H1 (cell line): ENCODE measurements around the gene CRABP1. TPM values are rescaled to one million over a fixed set of nuclear protein-coding genes. Genes with fewer than 3 reads are reported as not detected.

Experiments
- CTCF ChIA-PET: fragments of 300-600 bp; sonication (Branson Sonifier 250); formaldehyde crosslinking; loops from one replicate; lab custom pipeline; 2021; ENCODE audit not compliant: partially characterized antibody; lab: Charles Lee
- POLR2A ChIA-PET: fragments of 300-600 bp; sonication (Branson Sonifier 250); formaldehyde crosslinking; loops from one replicate; lab custom pipeline; 2021; ENCODE audit warnings: inconsistent platforms; ENCODE audit not compliant: partially characterized antibody; lab: Charles Lee
- DNase-seq, 2 experiments: peaks; one replicate each; pipeline versions ENCODE4 v3.0.0 to v3.0.0-alpha.2; 2010 to 2022; ENCODE audit warnings: low spot score in 2 of 2, low read depth in 1 of 2, mixed read lengths in 1 of 2
- FAIRE-seq: peaks from 2 replicates; lab custom pipeline; 2011; peaks lifted over from hg19 to GRCh38; lab: Jason Lieb, UNC
- H2AFZ ChIP-seq: 2 replicates; pipeline ENCODE4 v1.8.1; 2012; ENCODE audit warnings: low read length, inconsistent platforms
- H2AK5ac ChIP-seq: 2 replicates; pipeline ENCODE4 v1.6.1; 2013; ENCODE audit warnings: low read depth, low read length
- H2BK120ac ChIP-seq: replicated peaks from 2 replicates; pipeline ENCODE3; 2013; ENCODE audit warnings: low read depth, low read length, inconsistent platforms
- H2BK12ac ChIP-seq: 2 replicates; pipeline ENCODE4 v1.6.1; 2013; ENCODE audit warnings: low read depth, low read length
- H2BK15ac ChIP-seq: 2 replicates; pipeline ENCODE4 v1.6.1; 2013; ENCODE audit warnings: low read length
- H2BK20ac ChIP-seq: 2 replicates; pipeline ENCODE4 v1.6.1; 2013; ENCODE audit warnings: low read length
- H2BK5ac ChIP-seq: 2 replicates; pipeline ENCODE4 v1.6.1; 2013; ENCODE audit warnings: low read depth, low read length
- H3K14ac ChIP-seq: 2 replicates; pipeline ENCODE4 v1.6.1; 2013; ENCODE audit warnings: inconsistent platforms; ENCODE audit not compliant: insufficient read length
- H3K18ac ChIP-seq: 2 replicates; pipeline ENCODE4 v1.6.1; 2013; ENCODE audit warnings: low read length; ENCODE audit errors: extremely low read depth
- H3K23ac ChIP-seq: 2 replicates; pipeline ENCODE4 v1.6.1; 2013; ENCODE audit warnings: inconsistent platforms; ENCODE audit not compliant: insufficient read length
- H3K23me2 ChIP-seq: 2 replicates; pipeline ENCODE4 v1.6.1; 2013; ENCODE audit warnings: low read depth, low read length
- H3K27ac ChIP-seq: 2 replicates; pipeline ENCODE4 v1.6.1; 2011; ENCODE audit warnings: low read depth, low read length, inconsistent platforms
- H3K27me3 ChIP-seq, 4 experiments: replicated peaks in 1 of 4; 1 replicate in 1 of 4; 2 replicates in 3 of 4; pipeline versions ENCODE4 v1.6.1 to v1.8.1; 2011 to 2013; ENCODE audit warnings: low read length in 3 of 4, mild to moderate bottlenecking in 3 of 4, inconsistent platforms in 2 of 4, mixed read lengths in 2 of 4, moderate library complexity in 1 of 4; ENCODE audit not compliant: control insufficient read depth in 3 of 4, insufficient read depth in 3 of 4; ENCODE audit errors: extremely low read depth in 1 of 4
- H3K36me3 ChIP-seq, 4 experiments: 2 replicates each; pipeline versions ENCODE4 v1.6.1 to v1.8.1; 2011 to 2013; ENCODE audit warnings: mild to moderate bottlenecking in 4 of 4, low read length in 3 of 4, moderate library complexity in 2 of 4, control low read depth in 1 of 4, inconsistent platforms in 1 of 4; ENCODE audit not compliant: insufficient read depth in 4 of 4, control insufficient read depth in 2 of 4
- H3K4ac ChIP-seq: replicated peaks from 2 replicates; pipeline ENCODE3; 2013; ENCODE audit warnings: low read length, low read depth, mixed read lengths, inconsistent platforms; ENCODE audit not compliant: insufficient read length
- H3K4me1 ChIP-seq, 4 experiments: replicated peaks in 1 of 4; 1 replicate in 1 of 4; 2 replicates in 3 of 4; pipeline versions ENCODE4 v1.6.1 to v1.8.1; 2011 to 2013; ENCODE audit warnings: low read length in 3 of 4, inconsistent platforms in 2 of 4, mixed read lengths in 1 of 4; ENCODE audit not compliant: insufficient read depth in 4 of 4, control insufficient read depth in 3 of 4
- H3K4me2 ChIP-seq, 2 experiments: 2 replicates each; pipeline versions ENCODE4 v1.6.1 to v1.8.1; 2011 to 2013; ENCODE audit warnings: low read depth in 2 of 2, low read length in 2 of 2, control low read depth in 1 of 2, inconsistent platforms in 1 of 2, mild to moderate bottlenecking in 1 of 2; ENCODE audit not compliant: insufficient read depth in 1 of 2
- H3K4me3 ChIP-seq, 4 experiments: fragments of 200-600, 300-600 bp in 1 of 4; sonication (generic), shearing (Covaris generic), sonication (Bioruptor Twin) in 1 of 4; 2 replicates each; pipeline versions ENCODE4 v1.5.1 to v1.8.1; 2011 to 2016; ENCODE audit warnings: low read length in 4 of 4, low read depth in 3 of 4, control low read depth in 2 of 4, inconsistent platforms in 2 of 4, mild to moderate bottlenecking in 2 of 4, mixed read lengths in 1 of 4, moderate library complexity in 1 of 4; ENCODE audit not compliant: insufficient read depth in 2 of 4; ENCODE audit errors: extremely low read depth in 1 of 4
- H3K56ac ChIP-seq: replicated peaks from 2 replicates; pipeline ENCODE3; 2013; ENCODE audit warnings: low read depth, mild to moderate bottlenecking, mixed read lengths, low read length, inconsistent platforms; ENCODE audit not compliant: insufficient read length
- H3K79me1 ChIP-seq: 2 replicates; pipeline ENCODE4 v1.6.1; 2013; ENCODE audit warnings: low read depth, low read length, control low read depth
- H3K79me2 ChIP-seq, 2 experiments: 2 replicates each; pipeline versions ENCODE4 v1.6.1 to v1.8.1; 2012 to 2013; ENCODE audit warnings: low read length in 2 of 2, mild to moderate bottlenecking in 2 of 2, inconsistent platforms in 1 of 2; ENCODE audit not compliant: insufficient read depth in 2 of 2, control insufficient read depth in 1 of 2
- H3K9ac ChIP-seq, 4 experiments: replicated peaks in 1 of 4; 1 replicate in 1 of 4; 2 replicates in 3 of 4; pipeline versions ENCODE4 v1.6.1 to v1.8.1; 2011 to 2013; ENCODE audit warnings: low read depth in 3 of 4, low read length in 3 of 4, control low read depth in 2 of 4, mild to moderate bottlenecking in 2 of 4, moderate library complexity in 2 of 4, inconsistent platforms in 1 of 4; ENCODE audit errors: extremely low read depth in 1 of 4
- H3K9me3 ChIP-seq, 2 experiments: 2 replicates each; pipeline versions ENCODE4 v1.6.1 to v1.8.1; 2012 to 2013; ENCODE audit warnings: mild to moderate bottlenecking in 2 of 2, moderate library complexity in 2 of 2, control low read depth in 1 of 2, inconsistent platforms in 1 of 2, low read depth in 1 of 2, low read length in 1 of 2, mixed read lengths in 1 of 2; ENCODE audit not compliant: insufficient read depth in 2 of 2
- H4K20me1 ChIP-seq, 2 experiments: replicated peaks in 1 of 2; 2 replicates each; pipeline versions ENCODE3 to v1.8.1; 2011 to 2013; ENCODE audit warnings: inconsistent platforms in 2 of 2, low read length in 2 of 2, mild to moderate bottlenecking in 1 of 2; ENCODE audit not compliant: insufficient read depth in 2 of 2, control insufficient read depth in 1 of 2
- H4K5ac ChIP-seq: 2 replicates; pipeline ENCODE4 v1.6.1; 2013; ENCODE audit warnings: low read length, low read depth, mixed read lengths, inconsistent platforms; ENCODE audit not compliant: insufficient read length
- H4K8ac ChIP-seq: 2 replicates; pipeline ENCODE4 v1.8.0; 2013; ENCODE audit warnings: mild to moderate bottlenecking, moderate library complexity, low read length, inconsistent platforms; ENCODE audit not compliant: insufficient read depth; ENCODE audit errors: extremely low read depth
- H4K91ac ChIP-seq: replicated peaks from 2 replicates; pipeline ENCODE3; 2013; ENCODE audit warnings: low read length, mixed read lengths, inconsistent platforms; ENCODE audit not compliant: insufficient read length
- EP300 ChIP-seq, 2 experiments: IDR thresholded peaks; 1 replicate in 1 of 2; 2 replicates in 1 of 2; pipeline ENCODE4 v1.6.1; 2011 to 2012; ENCODE audit warnings: low read depth in 2 of 2, low read length in 2 of 2, mild to moderate bottlenecking in 2 of 2, borderline replicate concordance in 1 of 2, inconsistent platforms in 1 of 2, moderate library complexity in 1 of 2
- NRF1 ChIP-seq: IDR thresholded peaks from 2 replicates; pipeline ENCODE4 v1.6.1; 2011; ENCODE audit warnings: mild to moderate bottlenecking, low read depth, low read length, improper control_type of control experiment
- PHF8 ChIP-seq: fragments of 200-600 bp; sonication (generic); conservative IDR thresholded peaks from 2 replicates; pipeline ENCODE4 v1.7.1; 2012; ENCODE audit warnings: low read depth, mild to moderate bottlenecking, inconsistent platforms, low read length, moderate library complexity
- POLR2A ChIP-seq, 2 experiments: IDR thresholded peaks; 1 replicate in 1 of 2; 2 replicates in 1 of 2; pipeline ENCODE4 v1.6.1; 2011; ENCODE audit warnings: low read depth in 2 of 2, low read length in 2 of 2, mild to moderate bottlenecking in 2 of 2; ENCODE audit errors: control extremely low read depth in 1 of 2
- POLR2AphosphoS5 ChIP-seq: IDR thresholded peaks from 2 replicates; pipeline ENCODE4 v1.6.1; 2011; ENCODE audit warnings: low read depth, low read length
- RBBP5 ChIP-seq: IDR thresholded peaks from 2 replicates; pipeline ENCODE4 v1.7.1; 2012; ENCODE audit warnings: low read depth, mild to moderate bottlenecking, inconsistent platforms, low read length, moderate library complexity, borderline replicate concordance
- SP2 ChIP-seq: IDR thresholded peaks from 2 replicates; pipeline ENCODE4 v1.6.1; 2012; ENCODE audit warnings: mild to moderate bottlenecking, low read length, inconsistent platforms
- WGBS, 2 experiments: shearing (Covaris generic) in 1 of 2; methylation state at CpG; one replicate each; pipeline versions ENCODE4 v1.1.6 to v1.1.7; 2013 to 2015; ENCODE audit warnings: low lambda C conversion rate in 2 of 2, mixed read lengths in 2 of 2, inconsistent platforms in 1 of 2, low coverage in 1 of 2, missing lambda C conversion rate in 1 of 2; ENCODE audit not compliant: insufficient replicate concordance in 2 of 2, insufficient coverage in 1 of 2, insufficient read length in 1 of 2; ENCODE audit errors: extremely low coverage in 1 of 2, missing lambda C conversion rate in 1 of 2; 5-methylcytosine and 5-hydroxymethylcytosine counted together
- long read RNA-seq, 2 experiments: library from RNA in 1 of 2; library from capped mRNA in 1 of 2; stranded (forward); transcript quantifications; one replicate each; pipeline ENCODE4 v2.0.0, GENCODE V29; 2021; ENCODE audit warnings: inconsistent platforms in 1 of 2
- polyA minus RNA-seq, 3 experiments: library from RNA; depleted of rRNA, polyadenylated mRNA; stranded (reverse); fragments of >200 nt; gene quantifications; 1 replicate in 2 of 3; 2 replicates in 1 of 3; pipeline ENCODE4 v1.2.3, GENCODE V29; 2011
- polyA plus RNA-seq, 7 experiments: library from polyadenylated mRNA; depleted of rRNA in 3 of 7; stranded (reverse) in 5 of 7; unstranded in 2 of 7; fragments of >200 nt in 5 of 7; fragments of 200-250 nt in 2 of 7; gene quantifications; 1 replicate in 5 of 7; 2 replicates in 1 of 7; 4 replicates in 1 of 7; pipeline versions ENCODE4 v1.2.1 to v1.2.3, GENCODE V29; 2011 to 2013; ENCODE audit warnings: missing spikeins in 2 of 7, mixed read lengths in 2 of 7
- total RNA-seq: library from RNA; stranded (reverse); fragmentation: NEBNext Ultra II Directional; extraction: Animal tissue kit (Norgen Biotek cat#: 25700); gene quantifications from 2 replicates; pipeline ENCODE4 v1.2.1, GENCODE V29; 2021

The CRABP1 gene
- total RNA-seq (385 and 388 TPM in 2 replicates), polyA plus RNA-seq (2011; rRNA removed) (600 and 655 TPM in 2 replicates), polyA minus RNA-seq (2011; rRNA and poly(A)+ RNA removed) (149 and 152 TPM in 2 replicates)
- polyA plus RNA-seq (2011; cell fraction: cytosol; rRNA removed), result 622 TPM
- polyA plus RNA-seq (2011; cell fraction: nucleus; rRNA removed), result 325 TPM
- polyA plus RNA-seq (2012, experiment 1 of 2), result 523 to 649 TPM (median 571 TPM) in 4 replicates
- 653 TPM for polyA plus RNA-seq (2012, experiment 2 of 2)
- 321 TPM for polyA plus RNA-seq (2013, experiment 1 of 2)
- polyA plus RNA-seq (2013, experiment 2 of 2), result 337 TPM
- 118 TPM for polyA minus RNA-seq (2011; cell fraction: cytosol; rRNA and poly(A)+ RNA removed)
- 94.2 TPM for polyA minus RNA-seq (2011; cell fraction: nucleus; rRNA and poly(A)+ RNA removed)
- long read RNA-seq, experiment 1, transcript CRABP1-203 (1 exons, 401 nt), result minor isoform, 11 of 368 reads
- long read RNA-seq, experiment 1, transcript CRABP1-201 (4 exons, 772 nt), result major isoform, 308 of 368 reads
- long read RNA-seq, experiment 1, partial matches to known transcripts, result 43 of 368 reads
- long read RNA-seq, experiment 1, other reads (novel, unspliced or antisense), result 6 of 368 reads
- long read RNA-seq, experiment 2, transcript CRABP1-201 (4 exons, 772 nt), result major isoform, 26 of 32 reads
- long read RNA-seq, experiment 2, partial matches to known transcripts, result 5 of 32 reads
- long read RNA-seq, experiment 2, other reads (novel, unspliced or antisense), result 1 of 32 reads

DNA sequence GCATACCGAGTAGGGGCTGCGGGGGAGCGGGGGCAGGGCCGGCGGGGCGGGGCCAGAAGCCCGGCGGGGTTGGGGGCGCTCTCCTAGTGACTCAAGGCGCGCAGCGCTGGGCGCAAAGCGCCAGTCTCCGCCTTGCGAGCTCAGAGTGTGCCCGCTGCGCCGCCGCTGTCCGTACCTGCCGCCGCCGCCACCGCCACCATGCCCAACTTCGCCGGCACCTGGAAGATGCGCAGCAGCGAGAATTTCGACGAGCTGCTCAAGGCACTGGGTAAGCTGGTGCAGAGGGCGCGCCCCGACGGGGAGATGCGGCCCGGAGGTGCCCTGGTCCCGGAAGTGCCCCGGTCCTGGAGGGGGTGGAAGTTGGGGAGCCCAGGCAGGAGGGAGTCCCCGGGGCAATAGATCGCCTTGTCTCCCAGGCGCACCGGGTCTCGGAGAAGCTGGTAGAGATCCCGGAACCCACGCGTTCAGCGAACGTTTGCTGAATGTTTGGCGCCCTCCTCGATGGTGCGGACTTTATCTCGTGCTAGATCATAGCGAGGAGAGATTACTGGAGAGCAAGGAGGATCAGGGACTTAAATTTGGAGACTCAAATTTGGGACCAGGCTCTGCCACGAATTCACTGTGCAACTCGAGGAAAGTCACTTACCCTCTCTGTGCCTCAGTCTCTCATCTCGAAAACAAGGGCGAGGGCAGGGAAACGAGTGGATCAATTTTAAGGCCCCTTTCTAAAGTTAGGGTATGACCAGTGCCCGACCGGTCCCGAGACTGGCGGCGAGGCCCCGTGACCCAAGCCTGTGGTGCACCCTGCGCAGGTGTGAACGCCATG lies at the start of gene CRABP1:
TSS of gene CRABP1 (plus strand) at position 123 of the 826 bp plus-strand sequence. CDS start at position 199, 76 bp downstream.
- Histone ChIP-seq H3K23ac (no peak within 1 kb of the TSS), H2BK15ac (peak within 1 kb of the TSS; percentile 95), H3K18ac (peak within 1 kb of the TSS; percentile 94), H2BK20ac (peak within 1 kb of the TSS; percentile 93; the same call in 1 of the 2 replicates), H2BK5ac (peak within 1 kb of the TSS; percentile 36; the same call in 1 of the 2 replicates), H3K9me3 (no peaks in the 10 kb centered on the region), H3K56ac (no peak within 1 kb of the TSS), H3K79me2 (peaks cover 0 to 9% of the 10 kb centered on the region in 2 experiments; a peak in 1 of 4 replicates), H4K5ac (peak within 1 kb of the TSS; percentile 8), H4K91ac (peak within 1 kb of the TSS; percentile 94), H3K9ac (peak within 1 kb of the TSS; percentile 31 to 44 (median 40); a peak in 6 of 7 replicates), H3K27me3 (peaks cover 0 to 24% (median 16%) of the 10 kb centered on the region in 4 experiments; a peak in 5 of 7 replicates), H3K4ac (peak within 1 kb of the TSS; percentile 73), H3K4me2 (peak within 1 kb of the TSS; percentile 82 to 96), H3K4me3 (peak within 1 kb of the TSS; percentile 39 to 78 (median 66)), H3K14ac (no peak within 1 kb of the TSS), H3K27ac (no peak within 1 kb of the TSS), H4K20me1 (no peaks in the 10 kb centered on the region), H3K36me3 (peaks cover 4 to 23% (median 13%) of the 10 kb centered on the region in 4 experiments; a peak in 7 of 8 replicates), H3K79me1 (no peaks in the 10 kb centered on the region), H2BK12ac (peak within 1 kb of the TSS; percentile 92; the same call in 1 of the 2 replicates), H3K23me2 (peaks cover 13% of the 10 kb centered on the region), H2AK5ac (no peak within 1 kb of the TSS), H4K8ac (peak within 1 kb of the TSS; percentile 75; the same call in 1 of the 2 replicates), H2BK120ac (peak within 1 kb of the TSS; percentile 36), H2AFZ (peak within 1 kb of the TSS; percentile 58; the same call in 1 of the 2 replicates), H3K4me1 (peaks cover 2 to 17% (median 8%) of the 10 kb centered on the region in 4 experiments; a peak in 5 of 7 replicates)
- POLR2A ChIA-PET, result interaction anchor here (0.6 to 2.8 kb wide), 17 partner anchors 9 to 141 kb away, joined by 3 to 15 read pairs (median 6); partner anchors contain the start of genes IREB2 and SKIC8
- 2% methylated on average over 54 of the region's 67 CpGs; no CpG with 5 or more reads in 1 of the 2 experiments for WGBS, 2 experiments
- FAIRE-seq (no peak), DNase-seq (peak in 1 of 2 experiments; percentile 84)
- CTCF ChIA-PET, result interaction anchor here (0.7 to 5.4 kb wide), 15 partner anchors 10 to 133 kb away, joined by 3 to 30 read pairs (median 4); no protein-coding TSS in a partner anchor
- TF ChIP-seq SP2, result no peak
- TF ChIP-seq RBBP5, result 0 out of 2 replicates have a peak, but pooled peaks have one; percentile 3
- peak; percentile 57; the same call in 1 of the 2 replicates for TF ChIP-seq PHF8
- no peak for TF ChIP-seq EP300 (IDR thresholded peaks at IDR 0.05; ENCODE audit: borderline replicate concordance in 1 of 2, low read depth in 2 of 2, low read length in 2 of 2)
- TF ChIP-seq POLR2AphosphoS5, result peak; percentile 47; the same call in 1 of the 2 replicates
- TF ChIP-seq NRF1, result peak; percentile 7; the same call in 1 of the 2 replicates
- TF ChIP-seq POLR2A (IDR thresholded peaks at IDR 0.05; ENCODE audit: control extremely low read depth in 1 of 2, low read depth in 2 of 2, low read length in 2 of 2), result peak; percentile 42 to 64; a peak in 2 of 3 replicates
